HG03378 (cell line): ENCODE measurements around the gene GNAT1.
"Not testable (repeated sequence)": the region's sequence is repeated elsewhere in the genome, so short reads cannot be mapped to it uniquely, and the experiment has no call there.

Source experiments
- ATAC-seq: cut with Tn5 transposase; IDR thresholded peaks from one replicate; pipeline ENCODE4 v1.9.1; 2021; ENCODE audit warnings: mild to moderate bottlenecking, moderate library complexity; ENCODE audit not compliant: unreplicated experiment

The GNAT1 gene

GRCh38 chr3:50201573-50202315 is 10.3 kb downstream of the GNAT1 start:
- no peak for ATAC-seq

- ATAC-seq = no peak
Measured at GRCh38 chr3:50202353-50203112, 11.1 kb downstream of the GNAT1 start.

GRCh38 chr3:50203113-50203808 is 11.9 kb downstream of the GNAT1 start:
- no peak for ATAC-seq

GRCh38 chr3:50203809-50204803 is 12.7 kb downstream of the GNAT1 start:
- ATAC-seq = no peak

- ATAC-seq = no peak
Measured at GRCh38 chr3:50204804-50205412, 13.5 kb downstream of the GNAT1 start, which contains the start of gene SLC38A3. Gene SLC38A3, plus strand, starts transcription at chr3:50205271. Its CDS starts 8,929 bp downstream, at chr3:50214200.

- no peak for ATAC-seq
Measured at GRCh38 chr3:50205413-50206276, 14.2 kb downstream of the GNAT1 start.

- ATAC-seq = no peak
Measured at GRCh38 chr3:50207359-50208042, 16.1 kb downstream of the GNAT1 start.

GRCh38 chr3:50208677-50209344 is 17.4 kb downstream of the GNAT1 start:
- no peak for ATAC-seq

- no peak for ATAC-seq
Measured at GRCh38 chr3:50210176-50210509, 18.7 kb downstream of the GNAT1 start.

- no peak for ATAC-seq
Measured at GRCh38 chr3:50210510-50211367, 19.3 kb downstream of the GNAT1 start.

GRCh38 chr3:50211368-50211717 is 19.9 kb downstream of the GNAT1 start:
- ATAC-seq = not testable (repeated sequence)

GRCh38 chr3:50211930-50212329 is 20.5 kb downstream of the GNAT1 start:
- ATAC-seq = no peak

GRCh38 chr3:50212502-50212901 is 21.1 kb downstream of the GNAT1 start:
- ATAC-seq = no peak

- ATAC-seq = no peak
Measured at GRCh38 chr3:50212971-50213370, 21.6 kb downstream of the GNAT1 start.

- ATAC-seq = no peak
Measured at GRCh38 chr3:50213373-50213772, 22.0 kb downstream of the GNAT1 start.

- no peak for ATAC-seq
Measured at GRCh38 chr3:50214824-50215223, 23.4 kb downstream of the GNAT1 start.

- ATAC-seq = no peak
Measured at GRCh38 chr3:50215529-50215928, 24.1 kb downstream of the GNAT1 start.
